GM21423 (cell line): ENCODE results near the gene ITGA2.

Source experiments
- ATAC-seq: cut with Tn5 transposase; IDR thresholded peaks from one replicate; pipeline ENCODE4 v1.9.1; 2021; ENCODE audit warnings: mild to moderate bottlenecking, moderate library complexity; ENCODE audit not compliant: unreplicated experiment

ITGA2 gene

GRCh38 chr5:53133020-53133419 lies 143.9 kb downstream of the ITGA2 start:
- ATAC-seq = no peak
